HG03565 (cell line): ENCODE measurements around the gene DYNLRB1.
"Not testable (repeated sequence)": the region's sequence is repeated elsewhere in the genome, so short reads cannot be mapped to it uniquely, and the experiment has no call there.

ENCODE experiments used
- ATAC-seq: cut with Tn5 transposase; IDR thresholded peaks from one replicate; pipeline ENCODE4 v1.9.1; 2021; ENCODE audit warnings: mild to moderate bottlenecking, moderate library complexity; ENCODE audit not compliant: unreplicated experiment

Gene DYNLRB1

DNA sequence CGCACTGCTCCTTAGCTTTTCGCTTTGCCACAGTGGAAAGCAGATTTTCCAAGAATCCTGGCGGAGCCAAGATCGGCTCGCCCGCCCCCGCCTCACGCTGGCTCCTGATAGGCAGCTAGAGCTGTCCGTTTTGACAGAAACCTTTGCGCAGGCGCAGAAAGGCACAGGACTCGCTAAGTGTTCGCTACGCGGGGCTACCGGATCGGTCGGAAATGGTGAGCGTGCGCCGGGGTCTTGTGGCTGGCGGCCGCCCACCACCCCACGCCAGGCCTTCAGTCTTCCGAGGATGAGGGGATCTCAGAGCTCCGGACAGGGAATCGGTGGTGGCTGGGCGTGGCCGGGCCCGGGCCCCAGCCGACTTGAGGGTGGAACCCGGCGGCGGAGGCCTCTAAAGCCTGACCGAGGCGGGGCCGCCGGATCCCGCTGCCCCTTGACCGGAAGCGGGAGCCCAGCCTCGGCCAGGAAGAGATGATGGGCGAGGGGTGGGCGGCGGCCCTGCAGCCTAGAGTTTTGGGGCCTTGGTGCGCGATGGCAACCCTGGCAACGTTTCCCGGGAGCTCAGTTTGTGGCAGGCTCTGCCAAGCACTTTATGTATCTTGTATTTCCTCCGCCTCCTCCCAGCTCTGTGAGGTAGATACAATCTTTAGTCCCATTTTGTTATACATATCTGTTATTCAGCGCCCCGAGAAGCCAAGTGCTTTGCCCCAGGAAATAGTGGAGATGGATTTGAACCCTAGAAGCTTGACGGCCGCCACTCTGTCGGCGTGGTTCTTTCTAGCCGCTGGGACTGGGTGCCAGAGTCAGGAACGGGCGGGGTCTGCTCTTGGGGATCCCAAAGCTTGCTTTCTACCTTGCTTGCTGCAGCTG is at the start of gene DYNLRB1:
TSS of gene DYNLRB1 (plus strand) at position 176 of the 867 bp plus-strand sequence. CDS start at position 213, 37 bp downstream.
- ATAC-seq: peak; percentile 56

DNA sequence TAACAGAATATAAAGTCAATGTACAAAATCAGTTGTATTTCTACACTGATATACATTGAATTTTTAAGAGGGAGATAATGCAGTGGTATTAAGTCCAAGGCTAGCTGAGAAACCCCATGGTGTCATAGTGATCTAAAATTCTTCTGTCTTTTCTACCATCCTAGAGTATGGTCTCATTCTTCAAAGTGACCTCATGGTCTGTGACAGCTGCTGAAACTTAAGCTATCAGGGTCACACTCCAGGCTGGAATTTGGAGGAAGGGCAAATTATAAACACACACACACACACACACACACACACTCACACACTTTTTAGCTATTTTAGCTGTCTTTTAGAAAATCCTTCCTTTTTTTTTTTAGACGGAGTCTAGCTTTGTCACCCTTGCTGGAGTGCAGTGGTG is 47.3 kb upstream of the DYNLRB1 start:
- no peak for ATAC-seq

DNA sequence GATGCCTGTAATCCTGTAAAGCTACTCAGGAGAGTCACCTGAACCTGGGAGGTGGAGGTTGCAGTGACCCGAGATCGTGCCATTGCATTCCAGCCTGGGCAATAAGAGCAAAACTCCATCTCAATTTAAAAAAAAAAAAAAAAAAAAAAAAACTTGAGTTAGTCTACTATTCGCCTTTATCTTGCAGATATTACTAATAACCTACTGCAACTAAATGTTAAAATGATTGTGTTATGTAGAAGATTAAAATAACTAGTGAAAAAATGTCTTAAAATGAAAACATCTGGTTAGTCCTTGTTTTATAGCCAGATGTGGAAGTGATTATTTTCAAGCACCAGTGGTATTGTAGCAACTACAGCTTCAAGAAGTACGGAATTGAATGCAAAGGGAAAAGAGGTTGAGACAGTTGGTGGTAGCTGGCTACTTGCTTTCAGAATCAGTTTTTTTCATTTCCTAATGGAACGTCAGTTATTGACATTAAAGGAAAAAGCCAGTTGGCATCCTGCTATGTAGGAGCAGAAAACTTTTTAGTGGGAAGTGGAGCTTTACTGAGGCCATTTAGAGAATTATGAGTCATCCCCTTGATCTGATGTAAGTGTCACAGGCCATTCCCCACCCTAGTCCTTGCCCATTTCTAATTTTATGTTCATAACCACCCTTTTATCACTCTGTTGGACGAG is 43.8 kb upstream of the DYNLRB1 start:
- ATAC-seq: no peak

DNA sequence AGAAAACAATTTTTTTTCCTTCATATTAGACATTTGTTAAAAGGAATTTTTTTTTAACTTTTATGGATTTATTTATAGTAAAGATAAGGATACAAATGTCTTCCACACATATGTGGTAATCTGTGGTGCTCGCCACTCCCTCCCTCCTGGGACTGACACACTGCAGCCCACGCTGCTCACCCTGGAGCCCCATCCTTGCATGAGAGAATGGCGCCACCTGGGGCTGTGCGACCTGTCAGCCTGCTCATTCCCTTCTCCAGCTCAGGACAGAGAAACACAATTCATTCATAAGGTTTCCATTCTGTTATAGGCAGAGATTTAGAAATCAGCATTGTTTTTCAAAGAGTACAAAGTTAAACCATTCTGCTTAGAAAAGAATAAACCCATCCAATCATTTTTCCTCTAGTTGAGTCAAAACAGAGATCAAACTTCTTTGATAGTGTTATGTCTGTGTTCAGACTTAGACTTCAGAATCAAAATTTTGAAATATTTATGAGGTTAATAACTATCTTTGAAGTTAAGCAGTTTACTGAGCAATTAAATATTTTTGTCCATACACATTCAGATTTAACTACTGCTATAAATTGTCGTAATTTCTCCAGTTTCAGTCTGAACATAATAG is 42.8 kb upstream of the DYNLRB1 start:
- ATAC-seq: no peak

DNA sequence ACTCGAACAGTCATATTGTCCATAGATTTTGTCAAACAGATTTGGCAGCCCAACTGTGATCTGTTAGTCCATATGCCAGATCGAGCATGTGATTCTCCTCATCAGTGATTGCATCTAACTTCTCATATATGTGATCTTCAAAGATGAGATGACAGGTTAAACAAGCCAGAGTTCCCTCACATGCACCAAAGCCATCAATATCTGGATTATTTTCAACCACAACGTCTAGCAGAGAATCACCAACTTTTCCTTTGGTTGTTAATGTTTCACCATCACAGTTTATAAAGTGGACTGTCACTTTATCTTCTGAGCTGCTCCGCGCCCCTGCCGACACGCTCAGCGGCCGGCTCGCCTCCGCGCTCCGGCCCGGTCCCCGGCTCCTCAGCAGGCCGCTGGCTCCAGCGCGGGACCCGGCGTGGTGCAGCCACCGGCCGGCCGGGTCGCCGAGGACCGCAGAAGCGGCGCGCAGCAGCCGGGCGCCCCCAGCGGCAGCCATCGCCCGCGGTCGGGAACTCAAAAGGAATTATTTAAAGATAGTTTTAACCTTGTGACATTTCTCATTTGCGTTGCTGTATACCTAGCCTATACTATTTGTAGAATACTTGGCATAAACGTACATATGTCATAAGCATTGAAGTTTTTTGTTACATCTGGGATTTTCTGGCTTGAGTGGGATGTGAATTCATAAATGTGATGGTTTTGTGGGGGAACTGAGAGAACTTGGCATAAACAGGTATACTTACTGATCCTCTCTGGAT is 40.1 kb upstream of the DYNLRB1 start:
- ATAC-seq: no peak

DNA sequence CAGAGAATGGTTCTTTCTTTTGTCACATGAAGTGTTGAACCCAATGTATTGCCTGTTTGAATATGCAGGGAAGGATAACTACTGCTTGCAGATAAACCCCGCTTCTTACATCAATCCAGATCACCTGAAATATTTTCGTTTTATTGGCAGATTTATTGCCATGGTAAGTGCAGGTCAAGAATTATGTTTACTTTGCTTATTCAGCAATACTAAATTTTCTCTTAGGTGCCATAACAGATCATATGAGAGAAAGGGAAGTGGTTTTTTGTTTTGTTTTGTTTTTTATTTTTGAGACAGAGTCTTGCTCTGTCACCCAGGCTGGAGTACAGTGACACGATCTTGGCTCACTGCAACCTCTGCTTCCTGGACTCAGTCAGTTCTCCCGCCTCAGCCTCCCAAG is 36.6 kb upstream of the DYNLRB1 start:
- ATAC-seq: no peak

DNA sequence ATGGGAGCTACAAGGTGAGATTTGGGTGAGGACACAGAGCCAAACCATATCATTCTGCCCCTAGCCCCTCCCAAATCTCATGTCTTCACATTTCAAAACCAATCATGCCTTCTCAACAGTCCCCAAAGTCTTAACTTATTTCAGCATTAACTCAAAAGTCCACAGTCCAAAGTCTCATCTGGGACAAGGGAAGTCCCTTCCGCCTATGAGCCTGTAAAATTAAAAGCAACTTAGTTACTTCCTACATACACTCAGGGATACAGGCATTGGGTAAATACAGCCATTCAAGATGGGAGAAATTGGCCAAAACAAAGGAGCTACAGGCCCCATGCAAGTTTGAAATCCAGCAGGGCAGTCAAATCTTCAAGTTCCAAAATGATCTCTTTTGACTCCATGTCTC is 34.1 kb upstream of the DYNLRB1 start:
- ATAC-seq: not testable (repeated sequence)

DNA sequence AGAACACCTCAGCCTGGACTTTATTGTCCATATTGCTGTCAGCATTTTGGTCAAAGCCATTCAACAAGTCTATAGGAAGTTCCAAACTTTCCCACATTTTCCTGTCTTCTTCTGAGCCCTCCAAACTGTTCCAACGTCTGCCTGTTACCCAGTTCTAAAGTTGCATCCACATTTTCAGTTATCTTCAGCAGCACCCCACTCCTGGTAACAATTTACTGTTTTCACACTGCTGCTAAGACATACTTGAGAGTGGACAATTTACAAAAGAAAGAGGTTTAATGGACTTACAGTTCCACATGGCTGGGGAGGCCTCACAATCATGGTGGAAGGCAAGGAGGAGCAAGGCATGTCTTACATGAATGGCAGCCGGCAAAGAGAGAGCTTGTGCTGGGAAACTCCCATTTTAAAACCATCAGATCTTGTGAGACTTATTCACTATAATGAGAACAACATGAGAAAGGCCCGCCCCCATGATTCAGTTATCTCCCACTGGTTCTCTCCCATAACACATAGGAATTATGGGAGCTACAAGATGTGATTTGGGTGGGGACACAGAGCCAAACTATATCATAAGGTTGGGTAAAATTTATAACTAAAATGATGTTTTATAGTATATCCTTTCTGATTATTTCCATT is 32.5 kb upstream of the DYNLRB1 start:
- ATAC-seq: not testable (repeated sequence)

DNA sequence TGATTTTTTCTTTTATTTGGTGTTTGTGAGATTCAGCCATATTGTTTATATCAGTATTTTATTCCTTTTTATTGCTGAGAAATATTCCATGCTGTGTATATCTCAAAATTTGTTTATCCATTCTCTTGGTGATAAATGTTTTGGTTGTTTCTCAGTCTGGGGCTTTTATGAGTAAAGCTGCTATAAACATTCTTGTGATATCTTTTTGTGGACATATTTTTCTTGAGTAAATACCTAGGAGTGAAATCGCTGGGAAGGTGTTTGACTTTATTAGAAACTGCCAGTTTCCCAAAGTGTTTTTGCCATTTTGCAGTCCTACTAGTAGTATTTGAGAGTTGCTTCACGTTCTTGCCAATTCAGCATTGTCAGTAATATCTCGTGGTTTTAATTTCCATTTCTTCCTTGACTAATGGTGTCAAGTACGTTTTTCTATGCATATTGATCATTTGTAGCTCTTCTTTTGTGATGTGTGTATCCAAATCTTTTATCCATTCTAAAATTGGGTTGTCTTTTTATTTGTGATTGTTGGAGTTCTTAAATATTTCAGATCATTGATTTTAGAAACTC is 31.1 kb upstream of the DYNLRB1 start:
- ATAC-seq: no peak

DNA sequence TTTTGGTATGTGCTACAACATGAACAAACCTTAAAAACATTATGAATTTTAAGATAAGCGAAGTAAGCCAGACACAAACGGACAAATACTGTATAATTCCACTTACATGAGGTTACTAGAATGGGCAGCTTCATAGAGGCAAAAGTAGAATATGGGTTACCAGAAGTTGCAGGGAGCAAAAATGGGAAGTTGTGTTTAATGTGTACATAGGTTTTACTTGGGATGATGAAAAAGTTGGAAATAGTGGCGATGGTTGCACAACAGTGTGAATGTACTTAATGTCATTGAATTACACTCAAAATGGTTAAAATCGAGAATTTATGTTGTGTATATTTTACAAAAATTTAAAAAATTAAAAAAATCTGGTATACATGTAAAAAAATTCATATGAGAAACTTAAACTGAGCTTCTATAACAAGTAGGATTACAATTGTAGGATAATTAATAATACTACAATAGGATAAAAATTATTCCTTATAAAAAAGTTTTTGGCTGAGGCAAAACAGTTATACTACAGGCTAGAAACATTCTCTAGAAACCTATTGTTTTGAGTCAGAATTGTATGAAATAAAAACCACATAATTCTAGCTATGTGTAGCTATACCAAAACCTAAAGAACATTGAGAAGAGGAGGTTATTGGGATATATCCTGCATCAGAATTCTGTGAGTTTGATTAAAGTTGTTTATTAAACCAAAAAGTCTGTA is 24.8 kb upstream of the DYNLRB1 start:
- ATAC-seq: no peak

DNA sequence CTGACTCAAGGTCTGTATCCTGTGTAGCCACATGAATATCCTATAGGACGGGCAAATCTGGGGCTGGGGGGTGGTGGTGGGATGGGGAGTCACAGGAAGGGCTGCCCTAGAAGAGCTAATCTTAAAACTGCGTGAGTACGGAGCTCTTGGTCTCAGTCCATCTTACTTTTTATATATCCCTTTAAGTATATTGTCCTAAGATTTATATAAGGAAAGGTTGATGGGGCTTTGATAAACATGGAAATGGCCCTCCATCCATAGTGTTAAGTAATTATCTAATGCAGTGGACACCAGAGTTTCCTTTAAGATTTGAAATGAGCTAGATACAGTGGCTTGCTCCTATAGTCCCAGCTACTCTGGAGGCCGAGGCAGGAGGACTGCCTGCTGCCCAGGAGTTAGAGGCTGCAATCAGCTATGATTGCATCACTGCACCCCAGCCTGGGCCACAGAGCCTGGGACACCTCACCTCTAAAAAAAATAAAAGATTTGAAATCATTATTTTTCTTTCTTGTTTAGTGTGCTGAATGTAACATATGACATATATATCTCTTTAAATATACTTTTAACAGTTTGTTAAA is 24.2 kb upstream of the DYNLRB1 start:
- ATAC-seq: no peak

DNA sequence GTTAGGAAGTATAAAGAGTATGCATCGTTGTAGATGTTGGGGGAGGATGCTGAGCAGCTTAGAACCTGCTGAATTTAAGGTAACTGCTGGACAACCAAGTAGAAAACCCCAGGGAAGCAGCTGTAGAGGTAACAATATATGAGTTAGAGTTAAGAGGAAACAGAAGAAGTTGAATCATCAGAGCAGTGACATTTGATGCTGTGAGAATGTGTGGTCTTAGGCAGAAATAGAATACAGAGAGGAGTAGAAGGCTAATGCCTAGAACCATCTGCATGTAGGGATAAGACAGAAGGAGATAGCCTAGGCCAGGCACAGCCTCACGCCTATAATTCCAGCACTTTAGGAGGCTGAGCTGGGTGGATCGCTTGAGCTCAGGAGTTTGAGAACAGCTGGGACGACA is 22.6 kb upstream of the DYNLRB1 start:
- no peak for ATAC-seq

DNA sequence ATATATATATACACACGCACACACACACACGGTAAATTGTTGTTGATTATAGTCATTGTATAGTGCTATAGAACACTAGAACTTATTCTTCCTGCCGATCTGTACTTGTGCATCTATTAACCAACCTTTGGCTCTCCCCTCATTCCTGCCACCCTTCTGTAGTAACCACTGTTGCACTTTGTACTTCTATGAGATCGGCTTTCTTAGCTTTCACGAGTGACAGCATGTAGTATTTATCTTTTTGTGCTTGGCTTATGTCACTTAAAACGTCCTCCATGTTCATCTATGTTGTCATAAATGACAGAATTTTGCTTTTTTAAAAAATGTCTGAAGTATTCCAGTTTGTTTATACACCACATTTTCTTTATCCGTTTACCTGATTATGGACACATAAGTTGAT is 20.9 kb upstream of the DYNLRB1 start:
- ATAC-seq: no peak

DNA sequence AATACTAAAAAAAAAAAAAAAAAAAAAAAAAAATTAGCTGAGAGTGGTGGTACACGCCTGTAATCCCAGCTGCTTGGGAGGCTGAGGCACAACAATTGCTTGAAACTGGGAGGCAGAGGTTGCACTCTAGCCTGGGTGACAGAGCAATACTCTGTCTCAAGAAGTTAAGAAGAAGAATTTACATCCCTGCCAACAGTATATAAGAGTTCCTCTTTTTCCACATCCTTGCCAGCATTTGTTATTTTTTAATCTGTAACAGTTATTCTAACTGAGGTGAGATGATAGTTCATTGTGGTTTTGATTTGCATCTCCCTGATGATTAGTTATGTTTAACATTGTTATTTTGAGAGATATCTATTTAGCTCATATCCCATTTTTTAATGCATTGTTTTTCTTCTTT is 20.3 kb upstream of the DYNLRB1 start:
- no peak for ATAC-seq

DNA sequence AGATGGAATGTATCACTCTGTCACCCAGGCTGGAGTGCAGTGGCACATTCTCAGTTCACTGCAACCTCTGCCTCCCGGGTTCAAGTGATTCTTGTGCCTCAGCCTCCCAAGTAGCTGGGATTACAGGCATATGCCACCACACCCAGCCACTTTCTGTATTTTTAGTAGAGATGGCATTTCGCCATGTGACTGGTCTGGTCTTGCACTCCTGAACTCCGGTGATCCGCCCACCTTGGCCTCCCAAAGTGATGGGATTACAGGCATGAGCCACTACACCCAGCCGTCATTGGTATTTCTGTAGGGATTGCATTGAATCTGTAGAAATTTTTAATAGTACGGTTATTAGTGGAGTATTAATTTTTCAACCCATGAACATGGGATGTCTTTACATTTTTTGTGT is 18.6 kb upstream of the DYNLRB1 start:
- ATAC-seq: not testable (repeated sequence)

DNA sequence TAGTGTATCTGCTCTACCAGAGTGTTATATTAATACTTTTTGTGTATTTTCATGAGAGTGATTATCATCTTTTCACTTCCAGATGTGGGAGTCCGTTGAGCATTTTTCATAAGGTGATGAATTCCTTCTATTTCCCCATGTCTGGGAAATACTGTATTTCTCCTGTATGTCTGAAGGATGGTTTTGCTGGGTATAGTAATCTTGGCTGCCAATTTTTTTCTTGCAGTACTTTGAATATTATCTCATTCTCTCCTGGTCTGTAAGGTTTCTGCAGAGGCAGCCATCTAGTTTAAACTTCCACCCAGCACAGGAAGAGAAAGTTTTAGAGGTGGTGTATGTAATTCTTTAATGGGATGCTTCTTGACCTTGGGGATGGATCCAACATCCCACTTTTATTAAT is 15.4 kb upstream of the DYNLRB1 start:
- no peak for ATAC-seq

DNA sequence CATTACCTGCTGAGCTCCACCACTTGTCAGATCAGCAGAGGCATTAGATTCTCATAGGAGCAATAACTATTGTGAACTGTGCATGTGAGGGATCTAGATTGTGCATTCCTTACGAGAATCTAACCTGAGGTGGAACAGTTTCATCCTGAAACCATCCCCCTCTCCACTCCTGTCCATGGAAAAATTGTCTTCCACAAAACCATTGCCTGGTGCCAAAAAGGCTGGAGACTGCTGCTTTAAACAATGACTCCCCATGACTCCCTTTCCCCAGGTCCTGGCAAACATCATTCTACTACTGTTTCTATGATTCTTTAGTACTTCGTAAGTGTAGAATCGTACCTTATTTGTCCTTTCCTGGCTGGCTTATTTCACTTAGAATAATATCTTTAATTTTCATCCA is 9.7 kb upstream of the DYNLRB1 start:
- no peak for ATAC-seq

DNA sequence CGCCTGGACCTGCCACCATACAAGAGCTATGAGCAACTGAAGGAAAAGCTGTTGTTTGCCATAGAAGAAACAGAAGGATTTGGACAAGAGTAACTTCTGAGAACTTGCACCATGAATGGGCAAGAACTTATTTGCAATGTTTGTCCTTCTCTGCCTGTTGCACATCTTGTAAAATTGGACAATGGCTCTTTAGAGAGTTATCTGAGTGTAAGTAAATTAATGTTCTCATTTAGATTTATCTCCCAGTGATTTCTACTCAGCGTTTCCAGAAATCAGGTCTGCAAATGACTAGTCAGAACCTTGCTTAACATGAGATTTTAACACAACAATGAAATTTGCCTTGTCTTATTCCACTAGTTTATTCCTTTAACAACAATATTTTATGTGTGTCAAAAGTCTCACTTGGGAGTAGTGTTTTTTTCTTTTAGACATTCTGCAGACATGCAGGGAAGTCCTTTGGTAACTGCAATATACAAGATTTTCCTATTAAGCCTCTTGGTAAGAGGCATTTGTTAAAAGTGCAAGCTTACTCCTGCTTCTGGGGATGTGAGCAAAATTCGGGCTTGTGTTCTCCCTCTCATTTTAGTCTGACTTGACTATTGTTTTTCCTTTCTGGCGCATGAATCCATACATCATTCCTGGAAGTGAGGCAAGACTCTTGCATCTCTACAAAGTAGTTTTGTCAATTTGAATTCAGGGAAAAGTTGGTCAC is 8.4 kb upstream of the DYNLRB1 start:
- no peak for ATAC-seq

DNA sequence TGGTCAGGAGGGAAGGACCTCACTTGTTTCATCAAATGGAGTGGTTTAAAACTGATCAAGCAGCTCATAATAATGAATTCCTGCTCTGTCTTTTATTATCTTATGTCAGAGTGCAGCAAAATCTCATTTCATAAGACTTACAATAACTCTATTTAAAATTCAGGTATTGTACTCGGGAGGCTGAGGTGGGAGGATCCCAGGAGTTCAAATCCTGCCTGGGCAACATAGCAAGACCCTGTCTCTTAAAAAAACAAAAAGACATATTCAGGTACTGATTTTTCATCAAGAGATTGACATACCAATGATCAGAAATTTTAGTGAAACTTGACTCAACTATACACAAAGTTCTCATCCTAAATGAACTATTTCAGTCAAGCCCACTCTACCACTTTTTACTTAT is 5.6 kb upstream of the DYNLRB1 start:
- no peak for ATAC-seq
